Measurements from ENCODE around the gene TMEM222. TPM values are rescaled to one million over a fixed set of nuclear protein-coding genes. Genes with fewer than 3 reads are reported as not detected.

TMEM222 gene
- total RNA-seq, 1 donor from 2014 or later = 26.8 TPM

GRCh38 chr1:27301582-27302199 lies 20.3 kb upstream of the TMEM222 start:
- no peak for DNase-seq (ENCODE audit: low spot score)

GRCh38 chr1:27302612-27303011 lies 19.4 kb upstream of the TMEM222 start:
- intact Hi-C loops (cut with DNase I) = no loop called here
- DNase-seq (ENCODE audit: low spot score) = no peak

More at GRCh38 chr1:27301582-27302199, 20.3 kb upstream of the TMEM222 start:
- intact Hi-C loops (cut with DNase I) = loop anchor here (2.0 kb wide), 3 partner anchors 93 to 363 kb away; no protein-coding TSS in a partner anchor

- intact Hi-C loops (cut with DNase I) = no loop called here
Observed at GRCh38 chr1:27303509-27303908, 18.5 kb upstream of the TMEM222 start.

GRCh38 chr1:27306071-27306470 lies 15.9 kb upstream of the TMEM222 start:
- peak; percentile 65 for DNase-seq (ENCODE audit: low spot score)

More at GRCh38 chr1:27303509-27303908, 18.5 kb upstream of the TMEM222 start:
- DNase-seq (ENCODE audit: low spot score) = no peak

GRCh38 chr1:27306892-27307761 lies 14.8 kb upstream of the TMEM222 start:
- intact Hi-C loops (cut with DNase I) = loop anchor here (5.0 kb wide), 1 partner anchor 35 kb away; the partner anchor contains the start of gene SYTL1
- DNase-seq (ENCODE audit: low spot score) = no peak

More at GRCh38 chr1:27306071-27306470, 15.9 kb upstream of the TMEM222 start:
- intact Hi-C loops (cut with DNase I) = loop anchor here (5.0 kb wide), 1 partner anchor 36 kb away; the partner anchor contains the start of gene SYTL1

- DNase-seq (ENCODE audit: low spot score) = peak; percentile 56
- intact Hi-C loops (cut with DNase I) = loop anchor here (5.0 kb wide), 1 partner anchor 34 kb away; the partner anchor contains the start of gene SYTL1
Observed at GRCh38 chr1:27307874-27308598, 13.9 kb upstream of the TMEM222 start.

- DNase-seq (ENCODE audit: low spot score) = no peak
- intact Hi-C loops (cut with DNase I) = no loop called here
Observed at GRCh38 chr1:27314169-27314568, 7.8 kb upstream of the TMEM222 start.

- intact Hi-C loops (cut with DNase I) = no loop called here
- no peak for DNase-seq (ENCODE audit: low spot score)
Observed at GRCh38 chr1:27314737-27315136, 7.2 kb upstream of the TMEM222 start.

- intact Hi-C loops (cut with DNase I) = no loop called here
Observed at GRCh38 chr1:27316860-27317259, 5.1 kb upstream of the TMEM222 start.

GRCh38 chr1:27318136-27318535 lies 3.8 kb upstream of the TMEM222 start:
- no peak for DNase-seq (ENCODE audit: low spot score)
- intact Hi-C loops (cut with DNase I) = no loop called here

More at GRCh38 chr1:27316860-27317259, 5.1 kb upstream of the TMEM222 start:
- no peak for DNase-seq (ENCODE audit: low spot score)

GRCh38 chr1:27318596-27318995 lies 3.4 kb upstream of the TMEM222 start:
- intact Hi-C loops (cut with DNase I) = no loop called here
- no peak for DNase-seq (ENCODE audit: low spot score)

GRCh38 chr1:27322569-27323240 lies 742 bp downstream of the TMEM222 start:
- intact Hi-C loops (cut with DNase I) = loop anchor here (5.0 kb wide), 1 partner anchor 45 kb away; the partner anchor contains the start of gene MAP3K6
- no peak for DNase-seq (ENCODE audit: low spot score)

- no peak for DNase-seq (ENCODE audit: low spot score)
- intact Hi-C loops (cut with DNase I) = no loop called here
Observed at GRCh38 chr1:27325286-27325685, 3.3 kb downstream of the TMEM222 start.

- no peak for DNase-seq (ENCODE audit: low spot score)
- intact Hi-C loops (cut with DNase I) = no loop called here
Observed at GRCh38 chr1:27327964-27328363, 6.0 kb downstream of the TMEM222 start.

- DNase-seq (ENCODE audit: low spot score) = no peak
- intact Hi-C loops (cut with DNase I) = no loop called here
Observed at GRCh38 chr1:27330786-27331185, 8.8 kb downstream of the TMEM222 start.

GRCh38 chr1:27331426-27331825 lies 9.5 kb downstream of the TMEM222 start:
- no peak for DNase-seq (ENCODE audit: low spot score)
- intact Hi-C loops (cut with DNase I) = no loop called here

- no peak for DNase-seq (ENCODE audit: low spot score)
- intact Hi-C loops (cut with DNase I) = no loop called here
Observed at GRCh38 chr1:27331922-27332321, 10.0 kb downstream of the TMEM222 start.

- intact Hi-C loops (cut with DNase I) = no loop called here
- DNase-seq (ENCODE audit: low spot score) = no peak
Observed at GRCh38 chr1:27332536-27333281, 10.7 kb downstream of the TMEM222 start.
